Measurements from ENCODE around the gene LAMA5. TPM values are rescaled to one million over a fixed set of nuclear protein-coding genes. Genes with fewer than 3 reads are reported as not detected.
A peak's percentile ranks its signal among the peaks of the same experiment; 100 is the strongest.

Gene LAMA5
- total and polyA plus RNA-seq, 8 donors, result 41.4 to 278 (median 79.6) TPM

- intact Hi-C loops (cut with DNase I; ENCODE audit: low total_unique reads), result no loop called here
- peaks cover 63 to 99% (median 97%) of the 10 kb centered on the region in 4 donors for H3K36me3 ChIP-seq
- H3K9me3 ChIP-seq, result no peaks in the 10 kb centered on the region
- H3K27me3 ChIP-seq, result no peaks in the 10 kb centered on the region
- peaks cover 17 to 42% (median 25%) of the 10 kb centered on the region in 4 donors for H3K4me1 ChIP-seq
- TF ChIP-seq EP300 (IDR thresholded peaks at IDR 0.05) (no peak), POLR2AphosphoS5 (IDR thresholded peaks at IDR 0.05) (no peak), POLR2A (IDR thresholded peaks at IDR 0.05) (no peak), CTCF (IDR thresholded peaks at IDR 0.05) (no peak)
- peak overlapping the region in 1 of 5 donors; percentile 30 for H3K27ac ChIP-seq
- WGBS, 5 donors, result 70 to 93% (median 88%) methylated on average over 9 to 26 of the region's 26 CpGs
- no peak overlapping the region for H3K4me3 ChIP-seq
- no peak for DNase-seq
These were observed 57.7 kb downstream of the LAMA5 start for GRCh38 chr20:62309198-62309944.

- 82 to 86% (median 84%) methylated on average over 25 to 29 of the region's 29 CpGs for WGBS, 5 donors
- no peak for DNase-seq
- no peaks in the 10 kb centered on the region for H3K27me3 ChIP-seq
- TF ChIP-seq EP300 (IDR thresholded peaks at IDR 0.05) (no peak), CTCF (IDR thresholded peaks at IDR 0.05) (no peak), POLR2A (IDR thresholded peaks at IDR 0.05) (no peak), POLR2AphosphoS5 (IDR thresholded peaks at IDR 0.05) (no peak)
- H3K4me1 ChIP-seq, result peaks cover 26 to 52% (median 35%) of the 10 kb centered on the region in 4 donors
- H3K9me3 ChIP-seq, result no peaks in the 10 kb centered on the region
- intact Hi-C loops (cut with DNase I; ENCODE audit: low total_unique reads), result no loop called here
- no peak overlapping the region for H3K27ac ChIP-seq
- H3K36me3 ChIP-seq, result peaks cover 61 to 93% (median 91%) of the 10 kb centered on the region in 4 donors
- no peak overlapping the region for H3K4me3 ChIP-seq
These were observed 58.9 kb downstream of the LAMA5 start for GRCh38 chr20:62308102-62308822.

- Histone ChIP-seq H3K36me3 (peaks cover 57 to 85% (median 83%) of the 10 kb centered on the region in 4 donors), H3K4me1 (peaks cover 26 to 52% (median 35%) of the 10 kb centered on the region in 4 donors), H3K4me3 (no peak overlapping the region), H3K27ac (peak overlapping the region in 1 of 5 donors; percentile 50), H3K9me3 (no peaks in the 10 kb centered on the region), H3K27me3 (no peaks in the 10 kb centered on the region)
- DNase-seq, result no peak
- intact Hi-C loops (cut with DNase I; ENCODE audit: low total_unique reads), result no loop called here
- WGBS, 5 donors, result 66 to 80% (median 75%) methylated on average over 36 to 42 of the region's 42 CpGs
- TF ChIP-seq POLR2AphosphoS5 (IDR thresholded peaks at IDR 0.05) (no peak), CTCF (IDR thresholded peaks at IDR 0.05) (no peak), POLR2A (IDR thresholded peaks at IDR 0.05) (no peak), EP300 (IDR thresholded peaks at IDR 0.05) (no peak)
These were observed 59.6 kb downstream of the LAMA5 start for GRCh38 chr20:62307226-62308101.

Data from stomach (tissue), 9 donors.